GM08714 (cell line): Measurements from ENCODE around the gene MDN1.
"Not testable (repeated sequence)": the region's sequence is repeated elsewhere in the genome, so short reads cannot be mapped to it uniquely, and the experiment has no call there.

Source experiments
- H3K4me3 ChIP-seq: fragments of 200-500 bp; sonication (Bioruptor generic); 2 replicates; pipeline ENCODE4 v1.5.1; 2014; ENCODE audit warnings: mild to moderate bottlenecking, low read length, inconsistent platforms
- ZNF274 ChIP-seq: IDR thresholded peaks from 2 replicates; pipeline ENCODE4 v1.6.1; 2012; ENCODE audit warnings: mild to moderate bottlenecking, low read depth, low read length

The MDN1 gene, protein sequence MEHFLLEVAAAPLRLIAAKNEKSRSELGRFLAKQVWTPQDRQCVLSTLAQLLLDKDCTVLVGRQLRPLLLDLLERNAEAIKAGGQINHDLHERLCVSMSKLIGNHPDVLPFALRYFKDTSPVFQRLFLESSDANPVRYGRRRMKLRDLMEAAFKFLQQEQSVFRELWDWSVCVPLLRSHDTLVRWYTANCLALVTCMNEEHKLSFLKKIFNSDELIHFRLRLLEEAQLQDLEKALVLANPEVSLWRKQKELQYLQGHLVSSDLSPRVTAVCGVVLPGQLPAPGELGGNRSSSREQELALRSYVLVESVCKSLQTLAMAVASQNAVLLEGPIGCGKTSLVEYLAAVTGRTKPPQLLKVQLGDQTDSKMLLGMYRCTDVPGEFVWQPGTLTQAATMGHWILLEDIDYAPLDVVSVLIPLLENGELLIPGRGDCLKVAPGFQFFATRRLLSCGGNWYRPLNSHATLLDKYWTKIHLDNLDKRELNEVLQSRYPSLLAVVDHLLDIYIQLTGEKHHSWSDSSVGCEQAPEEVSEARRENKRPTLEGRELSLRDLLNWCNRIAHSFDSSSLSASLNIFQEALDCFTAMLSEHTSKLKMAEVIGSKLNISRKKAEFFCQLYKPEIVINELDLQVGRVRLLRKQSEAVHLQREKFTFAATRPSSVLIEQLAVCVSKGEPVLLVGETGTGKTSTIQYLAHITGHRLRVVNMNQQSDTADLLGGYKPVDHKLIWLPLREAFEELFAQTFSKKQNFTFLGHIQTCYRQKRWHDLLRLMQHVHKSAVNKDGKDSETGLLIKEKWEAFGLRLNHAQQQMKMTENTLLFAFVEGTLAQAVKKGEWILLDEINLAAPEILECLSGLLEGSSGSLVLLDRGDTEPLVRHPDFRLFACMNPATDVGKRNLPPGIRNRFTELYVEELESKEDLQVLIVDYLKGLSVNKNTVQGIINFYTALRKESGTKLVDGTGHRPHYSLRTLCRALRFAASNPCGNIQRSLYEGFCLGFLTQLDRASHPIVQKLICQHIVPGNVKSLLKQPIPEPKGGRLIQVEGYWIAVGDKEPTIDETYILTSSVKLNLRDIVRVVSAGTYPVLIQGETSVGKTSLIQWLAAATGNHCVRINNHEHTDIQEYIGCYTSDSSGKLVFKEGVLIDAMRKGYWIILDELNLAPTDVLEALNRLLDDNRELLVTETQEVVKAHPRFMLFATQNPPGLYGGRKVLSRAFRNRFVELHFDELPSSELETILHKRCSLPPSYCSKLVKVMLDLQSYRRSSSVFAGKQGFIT (N-terminal part only)

DNA sequence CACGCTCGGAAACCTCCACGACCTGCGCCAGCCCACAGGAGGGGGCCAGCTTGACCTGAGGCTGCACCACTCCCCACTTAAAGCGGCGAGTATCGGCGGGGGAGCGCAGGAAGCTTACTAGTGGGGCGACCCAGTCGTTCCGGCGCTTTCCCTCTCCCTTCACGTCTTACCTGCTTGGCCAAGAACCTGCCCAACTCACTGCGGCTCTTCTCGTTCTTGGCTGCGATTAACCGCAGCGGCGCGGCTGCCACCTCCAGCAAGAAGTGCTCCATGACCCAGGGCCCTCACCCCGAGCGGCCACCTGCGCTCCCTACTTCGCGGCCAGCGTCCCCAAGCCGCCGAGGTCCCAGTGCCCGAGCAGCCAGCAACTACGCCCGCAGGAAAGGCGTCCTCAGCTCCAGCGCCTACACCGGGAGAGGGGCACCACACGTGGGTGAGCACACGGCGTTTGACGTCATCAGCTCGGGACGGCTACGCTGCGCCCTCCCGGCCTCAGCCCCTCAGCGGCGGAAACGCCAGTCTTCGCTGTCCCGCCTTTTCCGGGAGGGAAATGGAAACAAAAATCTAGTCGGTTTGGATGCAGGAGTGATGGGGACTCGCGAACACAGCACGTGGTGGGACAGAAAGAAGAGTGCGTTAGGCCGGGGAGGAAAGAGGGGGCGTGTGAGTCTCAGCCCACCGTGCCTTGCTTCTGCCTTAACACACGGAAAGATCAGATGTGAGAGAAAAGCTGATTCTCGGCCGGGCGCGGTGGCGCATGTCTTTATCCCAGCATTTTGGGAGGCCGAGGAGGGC lies at the start of gene MDN1:
Gene MDN1, minus strand, starts transcription at position 459 of the 795 bp plus-strand sequence. Its CDS starts 187 bp downstream, at position 272.
- H3K4me3 ChIP-seq, result peak within 1 kb of the TSS; percentile 91
- no peak for TF ChIP-seq ZNF274

DNA sequence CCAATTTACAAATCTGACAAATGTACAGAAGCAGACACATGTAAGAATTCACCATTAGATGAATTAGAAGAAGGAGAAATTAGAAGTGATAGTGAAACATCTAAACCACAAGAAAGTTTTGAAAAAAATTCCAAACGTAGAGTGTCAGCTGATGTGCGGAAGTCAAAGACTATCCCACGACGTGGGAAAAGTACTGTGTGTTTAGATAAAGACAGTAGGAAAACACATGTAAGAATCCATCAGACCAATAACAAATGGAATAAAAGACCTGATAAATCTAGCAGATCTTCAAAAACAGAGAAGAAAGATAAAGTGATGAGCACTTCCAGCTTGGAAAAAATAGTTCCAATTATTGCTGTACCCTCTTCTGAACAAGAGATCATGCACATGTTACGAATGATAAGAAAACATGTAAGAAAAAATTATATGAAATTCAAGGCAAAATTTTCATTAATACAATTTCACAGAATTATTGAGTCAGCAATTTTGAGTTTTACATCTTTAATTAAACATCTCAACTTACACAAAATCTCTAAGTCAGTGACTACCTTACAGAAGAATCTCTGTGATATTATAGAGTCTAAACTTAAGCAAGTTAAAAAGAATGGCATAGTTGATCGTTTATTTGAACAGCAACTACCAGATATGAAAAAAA lies 46.6 kb upstream of the MDN1 start:
- no peak overlapping the region for H3K4me3 ChIP-seq
- TF ChIP-seq ZNF274, result no peak

DNA sequence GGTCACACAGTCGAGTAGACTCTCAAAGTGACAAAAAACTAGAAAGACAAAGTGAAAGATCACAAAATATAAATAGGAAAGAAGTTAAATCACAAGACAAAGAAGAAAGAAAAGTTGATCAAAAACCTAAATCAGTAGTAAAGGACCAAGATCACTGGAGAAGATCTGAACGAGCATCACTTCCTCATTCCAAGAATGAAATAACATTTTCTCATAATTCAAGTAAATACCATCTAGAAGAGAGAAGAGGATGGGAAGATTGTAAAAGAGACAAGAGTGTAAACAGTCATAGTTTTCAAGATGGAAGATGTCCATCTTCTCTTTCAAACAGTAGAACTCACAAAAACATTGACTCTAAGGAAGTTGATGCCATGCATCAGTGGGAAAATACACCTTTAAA lies 43.1 kb upstream of the MDN1 start:
- H3K4me3 ChIP-seq, result no peak overlapping the region
- TF ChIP-seq ZNF274, result no peak

DNA sequence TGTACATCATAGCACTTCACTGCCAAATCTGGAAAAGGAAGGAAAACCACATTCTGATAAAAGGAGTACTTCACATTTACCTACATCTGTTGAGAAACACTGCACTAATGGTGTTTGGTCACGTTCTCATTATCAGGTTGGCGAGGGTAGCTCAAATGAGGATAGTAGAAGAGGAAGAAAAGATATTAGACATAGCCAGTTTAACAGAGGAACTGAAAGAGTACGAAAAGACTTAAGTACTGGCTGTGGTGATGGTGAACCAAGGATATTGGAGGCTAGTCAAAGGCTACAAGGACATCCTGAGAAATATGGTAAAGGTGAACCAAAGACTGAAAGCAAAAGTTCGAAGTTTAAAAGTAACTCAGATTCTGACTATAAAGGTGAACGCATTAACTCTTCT lies 42.7 kb upstream of the MDN1 start:
- no peak for TF ChIP-seq ZNF274
- H3K4me3 ChIP-seq, result no peak overlapping the region

DNA sequence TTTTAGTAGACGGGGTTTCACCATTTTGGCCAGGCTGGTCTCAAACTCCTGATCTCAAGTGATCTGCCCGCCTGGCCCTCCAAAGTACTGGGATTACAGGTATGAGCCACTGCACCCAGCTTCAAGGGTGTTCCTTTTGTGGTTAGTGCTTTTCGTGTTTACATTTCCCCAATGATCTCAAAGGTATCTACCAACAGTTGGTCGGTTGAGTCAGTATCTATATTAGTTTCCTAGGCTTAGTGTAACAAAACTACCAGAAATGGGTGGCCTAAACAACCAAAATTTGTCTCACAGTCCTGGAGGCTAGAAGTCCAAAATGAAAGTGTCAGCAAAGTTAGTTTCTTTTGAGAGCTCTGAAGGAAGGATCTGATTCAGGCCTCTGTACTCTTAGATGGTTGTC lies 40.1 kb upstream of the MDN1 start:
- no peak overlapping the region for H3K4me3 ChIP-seq
- no peak for TF ChIP-seq ZNF274

DNA sequence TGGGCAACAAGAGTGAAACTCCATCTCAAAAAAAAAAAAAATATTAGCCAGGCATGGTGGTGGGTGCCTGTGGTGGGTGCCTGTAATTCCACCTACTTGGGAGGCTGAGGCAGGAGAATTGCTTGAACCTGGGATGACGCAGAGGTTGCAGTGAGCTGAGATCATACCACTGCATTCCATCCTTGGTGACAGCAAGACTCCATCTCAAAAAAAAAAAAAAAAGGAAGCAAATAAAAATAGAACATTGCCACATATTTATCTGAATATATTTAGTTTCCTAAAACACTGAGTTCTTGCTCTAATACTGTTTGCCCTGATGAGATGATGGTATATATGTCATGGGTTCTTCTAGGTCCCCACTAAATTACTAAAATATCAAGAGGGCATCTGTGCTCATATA lies 38.4 kb upstream of the MDN1 start:
- H3K4me3 ChIP-seq, result no peak overlapping the region
- no peak for TF ChIP-seq ZNF274

DNA sequence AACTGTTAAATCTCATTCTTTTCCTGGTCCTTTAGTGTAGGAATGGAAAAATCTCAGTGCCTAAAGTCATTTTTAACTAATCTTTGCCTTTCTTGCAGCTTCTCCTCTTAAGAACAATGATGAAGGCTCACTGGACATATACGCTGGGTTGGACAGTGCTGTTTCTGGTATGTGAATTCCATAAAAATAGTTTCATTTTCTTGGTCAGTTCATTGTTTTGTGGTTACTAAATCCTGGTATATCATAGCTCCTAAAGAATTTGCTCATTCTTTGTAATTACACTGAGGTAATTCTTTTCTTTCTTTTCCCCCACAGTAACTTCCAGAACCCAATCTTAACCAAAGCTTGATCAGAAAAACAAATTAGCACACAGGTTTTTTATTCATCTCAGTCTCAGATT lies 33.5 kb upstream of the MDN1 start:
- H3K4me3 ChIP-seq, result no peak overlapping the region
- TF ChIP-seq ZNF274, result no peak

DNA sequence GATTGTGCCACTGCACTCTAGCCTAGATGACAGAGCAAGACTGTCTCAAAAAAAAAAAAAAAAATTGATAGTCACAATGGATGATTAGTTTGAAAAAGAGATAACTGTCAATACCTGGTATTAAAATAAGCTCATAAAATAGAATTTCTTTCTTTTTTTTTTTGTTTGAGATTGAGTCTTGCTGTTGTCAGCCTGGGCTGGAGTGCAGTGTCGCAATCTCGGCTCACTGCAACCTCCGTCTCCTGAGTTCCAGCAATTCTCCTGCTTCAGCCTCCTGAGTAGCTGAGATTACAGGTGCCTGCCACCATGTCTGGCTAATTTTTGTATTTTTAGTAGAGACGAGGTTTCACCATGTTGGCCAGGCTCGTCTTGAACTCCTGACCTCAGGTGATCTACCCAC lies 27.9 kb upstream of the MDN1 start:
- not testable (repeated sequence) for H3K4me3 ChIP-seq

DNA sequence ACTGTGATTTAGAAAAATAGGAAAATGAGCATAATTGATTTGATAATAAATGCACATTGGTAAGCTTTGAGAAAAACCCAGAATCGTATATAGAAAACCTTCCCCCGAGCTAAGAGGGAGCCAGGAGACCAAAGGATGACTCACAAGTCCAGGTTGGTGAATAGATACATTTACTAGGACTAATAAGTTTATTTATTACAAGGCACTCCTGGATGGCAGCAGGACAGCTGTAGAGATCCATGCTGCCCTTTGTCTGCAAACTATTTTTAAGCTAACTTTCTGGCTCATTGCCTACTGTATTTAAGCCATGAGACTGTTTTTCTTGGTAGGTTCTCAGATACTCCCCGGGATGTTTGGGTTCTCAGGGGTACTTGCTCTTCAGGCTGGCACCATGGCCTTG lies 23.5 kb upstream of the MDN1 start:
- TF ChIP-seq ZNF274, result no peak
- no peak overlapping the region for H3K4me3 ChIP-seq

DNA sequence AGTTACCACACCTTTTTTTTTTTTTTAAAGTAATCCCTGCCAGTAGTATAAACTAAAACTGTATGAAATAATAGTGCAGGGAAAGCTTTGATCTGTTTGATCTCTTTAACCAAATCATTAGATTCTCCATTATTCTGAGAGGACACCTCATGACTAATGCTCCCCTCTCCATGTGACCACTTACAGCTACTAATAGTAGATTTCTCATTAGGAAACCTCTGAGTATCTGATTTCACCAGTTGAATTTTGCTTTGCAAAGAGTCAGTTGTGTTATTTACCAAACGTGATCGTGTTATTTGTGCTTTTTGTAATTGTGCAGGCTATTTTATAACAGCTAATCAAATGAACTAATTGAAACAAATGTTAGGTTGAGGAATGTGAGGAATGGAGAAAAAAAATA lies 22.6 kb upstream of the MDN1 start:
- no peak overlapping the region for H3K4me3 ChIP-seq
- TF ChIP-seq ZNF274, result no peak

DNA sequence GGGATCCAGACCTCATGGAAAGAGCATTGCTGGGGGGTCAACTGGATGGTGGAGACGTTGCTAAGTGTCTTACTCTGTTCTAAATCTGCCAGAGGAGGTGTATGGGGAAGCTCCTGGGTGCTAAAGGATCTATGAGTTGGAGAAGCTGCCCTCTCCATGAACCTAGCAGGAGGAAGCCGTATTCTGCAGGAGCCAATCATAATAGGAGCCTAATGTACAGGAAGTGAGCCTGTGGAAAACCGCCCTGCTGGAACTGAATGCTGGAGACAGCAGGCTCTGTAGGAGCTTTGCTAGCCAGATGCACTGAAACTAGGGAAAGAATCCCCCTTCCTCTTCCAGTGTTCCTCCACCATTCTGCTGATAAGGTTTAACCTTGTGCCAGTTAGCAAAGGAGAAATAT lies 20.9 kb upstream of the MDN1 start:
- TF ChIP-seq ZNF274, result no peak
- no peak overlapping the region for H3K4me3 ChIP-seq

DNA sequence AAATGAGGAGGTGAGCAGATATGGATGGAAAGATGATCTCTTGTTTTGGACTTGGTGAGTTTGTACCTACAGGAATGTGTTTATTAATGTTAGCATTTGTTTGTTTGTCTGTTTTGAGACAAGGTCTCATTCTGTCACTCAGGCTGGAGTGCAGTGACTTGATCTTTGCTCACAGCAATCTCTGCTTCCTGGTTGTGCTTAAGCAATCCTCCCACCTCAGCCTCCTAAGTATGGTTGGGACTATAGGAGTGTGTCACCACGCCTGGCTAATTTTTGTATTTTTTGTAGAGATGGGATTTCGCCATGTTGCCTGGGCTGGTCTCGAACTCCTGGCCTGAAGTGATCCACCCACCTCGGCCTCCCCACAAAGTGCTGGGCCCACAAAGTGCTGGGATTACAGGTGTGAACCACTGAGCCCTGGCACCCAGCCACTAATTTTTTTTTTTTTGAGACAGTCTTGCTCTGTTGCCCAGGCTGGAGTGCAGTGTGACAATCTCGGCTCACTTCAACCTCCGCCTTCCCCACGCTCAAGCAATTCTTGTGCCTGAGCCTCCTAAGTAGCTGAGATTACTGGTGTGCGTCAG lies 17.1 kb upstream of the MDN1 start:
- TF ChIP-seq ZNF274, result no peak
- H3K4me3 ChIP-seq, result no peak overlapping the region
